Gastrocnemius medialis (tissue), 4 donors: Measurements from ENCODE around the gene GRIK5. TPM values are rescaled to one million over a fixed set of nuclear protein-coding genes. Genes with fewer than 3 reads are reported as not detected.
A peak's percentile ranks its signal among the peaks of the same experiment; 100 is the strongest.

Experiments used
- ATAC-seq, 2 donors: fragments of 150-250 bp; one replicate each; pipeline ENCODE4 v1.9.1; 2016
- DNase-seq, 2 donors: peaks; one replicate each; pipeline ENCODE4 v3.0.0-alpha.2; 2019
- H3K27ac ChIP-seq, 4 donors: fragments of 200-600 bp; sonication (generic); 1 replicate in 1 of 4; 2 replicates in 3 of 4; pipeline ENCODE4 v1.5.1; 2016 to 2018; ENCODE audit warnings: mild to moderate bottlenecking in 2 of 4, moderate library complexity in 1 of 4
- H3K27me3 ChIP-seq, 3 donors: fragments of 200-600 bp; sonication (generic) in 2 of 3; 1 replicate in 1 of 3; 2 replicates in 2 of 3; pipeline versions ENCODE4 v1.5.1 to v1.6.0; 2016 to 2019; ENCODE audit warnings: mild to moderate bottlenecking in 1 of 3, moderate library complexity in 1 of 3
- H3K36me3 ChIP-seq, 2 donors: fragments of 200-600 bp; sonication (generic) in 1 of 2; one replicate each; pipeline ENCODE4 v1.5.1; 2017 to 2018
- H3K4me1 ChIP-seq, 2 donors: fragments of 200-600 bp; sonication (generic) in 1 of 2; one replicate each; pipeline ENCODE4 v1.5.1; 2016 to 2017; ENCODE audit warnings: mild to moderate bottlenecking in 2 of 2
- H3K4me3 ChIP-seq, 4 donors: fragments of 200-600 bp; sonication (generic) in 3 of 4; 1 replicate in 1 of 4; 2 replicates in 3 of 4; pipeline ENCODE4 v1.5.1; 2016 to 2019; ENCODE audit warnings: mild to moderate bottlenecking in 2 of 4
- H3K9me3 ChIP-seq, 3 donors: fragments of 200-600 bp; sonication (generic) in 2 of 3; 1 replicate in 1 of 3; 2 replicates in 2 of 3; pipeline ENCODE4 v1.5.1; 2016 to 2019
- CTCF ChIP-seq, 5 experiments: fragments of 450-650 bp in 3 of 5; fragments of 200-600 bp in 2 of 5; sonication (generic) in 2 of 5; IDR thresholded peaks in 4 of 5; conservative IDR thresholded peaks in 1 of 5; 1 replicate in 4 of 5; 2 replicates in 1 of 5; pipeline ENCODE4 v1.5.1; 2016 to 2019; ENCODE audit warnings: antibody characterized with exemption in 5 of 5, mild to moderate bottlenecking in 3 of 5, moderate library complexity in 3 of 5
- POLR2A ChIP-seq, 2 donors: fragments of 450-650 bp; IDR thresholded peaks; one replicate each; pipeline ENCODE4 v1.6.1; 2017; ENCODE audit warnings: antibody characterized with exemption in 2 of 2, mild to moderate bottlenecking in 2 of 2, moderate library complexity in 2 of 2
- in situ Hi-C, 4 donors: fragments of 200-750 bp; cut with MboI; loops; one replicate each; pipeline versions ENCODE4 v1.15.0 to v1.8.0; 2017; ENCODE audit warnings: low sequenced_read_pairs in 4 of 4
- intact Hi-C: fragments of 100-400 bp; cut with DNase I; formaldehyde crosslinking; loops from one replicate; pipeline ENCODE4 v1.15.1; 2023; ENCODE audit warnings: low total_unique reads
- total RNA-seq, 4 donors: library from RNA; depleted of rRNA; stranded (reverse); fragments of >200 nt; gene quantifications; one replicate each; pipeline versions ENCODE4 v1.1.0 to v1.2.3, GENCODE V29; 2016

The GRIK5 gene
- total RNA-seq, 4 donors from 2014 or later: 0.20 to 1.0 (median 0.62) TPM; not detected in 1

- H3K27me3 ChIP-seq: peaks cover 61 to 76% (median 61%) of the 10 kb centered on the region in 3 donors
- no peak for DNase-seq
- ATAC-seq: peak in 1 of 2 donors; percentile 29
Measured at GRCh38 chr19:41998246-41999020, 71.6 kb downstream of the GRIK5 start.

GRCh38 chr19:41997851-41998229 lies 72.2 kb downstream of the GRIK5 start:
- ATAC-seq (no peak), DNase-seq (no peak)
- in situ Hi-C loops (no loop called here), intact Hi-C loops (loop anchor here (1.0 to 2.0 kb wide), 2 partner anchors 37 to 94 kb away; no protein-coding TSS in a partner anchor)
- peaks cover 0 to 8% of the 10 kb centered on the region in 2 donors for H3K4me1 ChIP-seq
- no peaks in the 10 kb centered on the region for H3K36me3 ChIP-seq
- no peaks in the 10 kb centered on the region for H3K9me3 ChIP-seq
- TF ChIP-seq POLR2A (IDR thresholded peaks at IDR 0.05) (no peak), CTCF (IDR thresholded peaks at IDR 0.05 in 4 of 5, conservative IDR thresholded peaks at IDR 0.05 in 1 of 5) (no peak)
- H3K27ac ChIP-seq: no peak overlapping the region
- H3K27me3 ChIP-seq: peaks cover 62 to 81% (median 67%) of the 10 kb centered on the region in 3 donors
- H3K4me3 ChIP-seq: no peak overlapping the region

More at GRCh38 chr19:41998246-41999020, 71.6 kb downstream of the GRIK5 start:
- Histone ChIP-seq H3K4me3 (no peak overlapping the region), H3K4me1 (peaks cover 0 to 8% of the 10 kb centered on the region in 2 donors), H3K27ac (no peak overlapping the region), H3K36me3 (no peaks in the 10 kb centered on the region), H3K9me3 (no peaks in the 10 kb centered on the region)
- TF ChIP-seq CTCF (IDR thresholded peaks at IDR 0.05 in 4 of 5, conservative IDR thresholded peaks at IDR 0.05 in 1 of 5) (peak; percentile 42 to 54 (median 48)), POLR2A (IDR thresholded peaks at IDR 0.05) (no peak)
- intact Hi-C loops (loop anchor here (1.0 to 2.0 kb wide), 2 partner anchors 36 to 94 kb away; no protein-coding TSS in a partner anchor), in situ Hi-C loops (no loop called here)

- H3K9me3 ChIP-seq: no peaks in the 10 kb centered on the region
- no peak for TF ChIP-seq POLR2A (IDR thresholded peaks at IDR 0.05)
- no peak for TF ChIP-seq CTCF (IDR thresholded peaks at IDR 0.05 in 4 of 5, conservative IDR thresholded peaks at IDR 0.05 in 1 of 5)
- in situ Hi-C loops: no loop called here
- ATAC-seq (no peak), DNase-seq (no peak)
- intact Hi-C loops: no loop called here
- peaks cover 62 to 82% (median 73%) of the 10 kb centered on the region in 3 donors for H3K27me3 ChIP-seq
- no peak overlapping the region for H3K27ac ChIP-seq
- no peak overlapping the region for H3K4me3 ChIP-seq
- peaks cover 0 to 8% of the 10 kb centered on the region in 2 donors for H3K4me1 ChIP-seq
- no peaks in the 10 kb centered on the region for H3K36me3 ChIP-seq
Measured at GRCh38 chr19:41997121-41997850, 72.7 kb downstream of the GRIK5 start.

- Histone ChIP-seq H3K4me1 (peaks cover 0 to 8% of the 10 kb centered on the region in 2 donors), H3K27ac (no peak overlapping the region), H3K36me3 (no peaks in the 10 kb centered on the region), H3K4me3 (no peak overlapping the region), H3K27me3 (peaks cover 56 to 83% (median 81%) of the 10 kb centered on the region in 3 donors), H3K9me3 (no peaks in the 10 kb centered on the region)
- in situ Hi-C loops (no loop called here), intact Hi-C loops (no loop called here)
- DNase-seq: no peak
- no peak for ATAC-seq
- TF ChIP-seq CTCF (IDR thresholded peaks at IDR 0.05 in 4 of 5, conservative IDR thresholded peaks at IDR 0.05 in 1 of 5) (no peak), POLR2A (IDR thresholded peaks at IDR 0.05) (no peak)
Measured at GRCh38 chr19:41995959-41996797, 73.8 kb downstream of the GRIK5 start.
